Colonic mucosa (tissue), 4 donors: Measurements from ENCODE around the gene BAIAP3. TPM values are rescaled to one million over a fixed set of nuclear protein-coding genes. Genes with fewer than 3 reads are reported as not detected.

Experiments used
- DNase-seq: peaks from one replicate; pipeline ENCODE4 v3.0.0-alpha.2; 2020
- H3K27ac ChIP-seq: fragments of 200-600 bp; one replicate; pipeline ENCODE4 v1.8.0; 2021
- H3K27me3 ChIP-seq: fragments of 200-600 bp; one replicate; pipeline ENCODE4 v1.8.0; 2021
- H3K36me3 ChIP-seq: fragments of 200-600 bp; one replicate; pipeline ENCODE4 v1.8.0; 2021
- H3K4me1 ChIP-seq: fragments of 200-600 bp; one replicate; pipeline ENCODE4 v1.8.0; 2021; ENCODE audit warnings: mild to moderate bottlenecking
- H3K4me3 ChIP-seq: fragments of 200-600 bp; one replicate; pipeline ENCODE4 v1.8.0; 2021
- H3K9ac ChIP-seq, 2 donors: one replicate each; pipeline ENCODE4 v1.7.0; 2013; ENCODE audit warnings: control low read depth in 2 of 2, low read depth in 2 of 2, low read length in 2 of 2
- H3K9me3 ChIP-seq: fragments of 200-600 bp; one replicate; pipeline ENCODE4 v1.8.0; 2021
- intact Hi-C: fragments of 100-400 bp; cut with DNase I; formaldehyde crosslinking; loops from one replicate; pipeline ENCODE4 v1.14.1; 2022
- total RNA-seq, 2 donors: library from RNA; stranded (reverse); fragmentation: NEBNext Ultra II Directional in 1 of 2; extraction: Animal tissue kit (Norgen Biotek cat#: 25700) in 1 of 2; gene quantifications; one replicate each; pipeline ENCODE4 v1.2.1, GENCODE V29; 2021
- TF ChIP-seq, protein P1 (sequence below): fragments of 200-600 bp; IDR thresholded peaks from one replicate; pipeline ENCODE4 v1.8.0; 2022; ENCODE audit warnings: antibody characterized with exemption, mild to moderate bottlenecking
- donor health status: healthy.
- donor health status: DM: no; HTN: no; CAD: no.
- donor health status: DM: no; HTN: no; CAD: no.

Gene BAIAP3
- total RNA-seq, 2 donors from 2014 or later = 5.5 to 9.8 TPM

- H3K9me3 ChIP-seq = no peaks in the 10 kb centered on the region
- H3K27ac ChIP-seq = peak overlapping the region; percentile 29
- peak; percentile 65 for DNase-seq
- TF ChIP-seq, protein P1, sequence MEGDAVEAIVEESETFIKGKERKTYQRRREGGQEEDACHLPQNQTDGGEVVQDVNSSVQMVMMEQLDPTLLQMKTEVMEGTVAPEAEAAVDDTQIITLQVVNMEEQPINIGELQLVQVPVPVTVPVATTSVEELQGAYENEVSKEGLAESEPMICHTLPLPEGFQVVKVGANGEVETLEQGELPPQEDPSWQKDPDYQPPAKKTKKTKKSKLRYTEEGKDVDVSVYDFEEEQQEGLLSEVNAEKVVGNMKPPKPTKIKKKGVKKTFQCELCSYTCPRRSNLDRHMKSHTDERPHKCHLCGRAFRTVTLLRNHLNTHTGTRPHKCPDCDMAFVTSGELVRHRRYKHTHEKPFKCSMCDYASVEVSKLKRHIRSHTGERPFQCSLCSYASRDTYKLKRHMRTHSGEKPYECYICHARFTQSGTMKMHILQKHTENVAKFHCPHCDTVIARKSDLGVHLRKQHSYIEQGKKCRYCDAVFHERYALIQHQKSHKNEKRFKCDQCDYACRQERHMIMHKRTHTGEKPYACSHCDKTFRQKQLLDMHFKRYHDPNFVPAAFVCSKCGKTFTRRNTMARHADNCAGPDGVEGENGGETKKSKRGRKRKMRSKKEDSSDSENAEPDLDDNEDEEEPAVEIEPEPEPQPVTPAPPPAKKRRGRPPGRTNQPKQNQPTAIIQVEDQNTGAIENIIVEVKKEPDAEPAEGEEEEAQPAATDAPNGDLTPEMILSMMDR = no peak
- no peaks in the 10 kb centered on the region for H3K27me3 ChIP-seq
- H3K36me3 ChIP-seq = no peaks in the 10 kb centered on the region
- H3K9ac ChIP-seq = peak overlapping the region; percentile 79 to 92
- peaks cover 11% of the 10 kb centered on the region for H3K4me1 ChIP-seq
- intact Hi-C loops = no loop called here
- peak overlapping the region; percentile 75 for H3K4me3 ChIP-seq
Observed at GRCh38 chr16:1309888-1310831, 23.3 kb upstream of the BAIAP3 start.

- TF ChIP-seq, protein P1 = no peak
- Histone ChIP-seq H3K4me3 (peak overlapping the region; percentile 75), H3K36me3 (peaks cover 5% of the 10 kb centered on the region), H3K9ac (peak overlapping the region; percentile 79 to 92), H3K4me1 (peaks cover 11% of the 10 kb centered on the region), H3K27me3 (no peaks in the 10 kb centered on the region), H3K27ac (no peak overlapping the region), H3K9me3 (no peaks in the 10 kb centered on the region)
- intact Hi-C loops = no loop called here
- no peak for DNase-seq
Observed at GRCh38 chr16:1310832-1311200, 22.6 kb upstream of the BAIAP3 start.

DNA sequence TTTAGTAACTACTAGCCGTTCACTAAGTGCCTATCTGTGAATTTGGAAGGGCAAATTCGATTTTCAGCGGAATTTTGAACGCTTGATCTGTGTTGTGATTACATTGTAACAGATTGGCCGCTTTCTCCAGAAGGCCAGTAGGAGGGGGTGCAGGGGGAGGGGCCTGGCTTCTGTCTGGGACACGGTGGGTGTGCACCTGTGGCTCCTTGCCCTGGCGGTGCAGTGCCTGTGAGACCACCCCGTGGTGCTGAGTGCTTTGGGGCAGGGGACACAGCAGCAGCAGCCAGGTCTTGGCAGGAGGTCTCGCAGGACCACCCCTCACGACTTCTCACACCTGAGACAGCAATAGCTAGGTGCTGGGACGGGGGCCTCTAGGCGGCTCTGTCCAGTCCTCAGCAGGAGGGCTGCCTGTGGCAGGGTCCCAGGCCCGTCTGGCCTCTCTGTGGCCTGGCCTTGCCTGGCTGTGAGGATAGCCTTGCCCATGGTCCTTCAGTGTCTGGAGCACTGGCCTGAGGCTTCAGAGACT is 22.2 kb upstream of the BAIAP3 start:
- peak overlapping the region; percentile 68 to 92 for H3K9ac ChIP-seq
- intact Hi-C loops = no loop called here
- TF ChIP-seq, protein P1 = no peak
- H3K4me3 ChIP-seq = peak overlapping the region; percentile 75
- H3K27me3 ChIP-seq = no peaks in the 10 kb centered on the region
- peaks cover 11% of the 10 kb centered on the region for H3K4me1 ChIP-seq
- no peak overlapping the region for H3K27ac ChIP-seq
- no peaks in the 10 kb centered on the region for H3K9me3 ChIP-seq
- DNase-seq = no peak
- peaks cover 7% of the 10 kb centered on the region for H3K36me3 ChIP-seq

DNA sequence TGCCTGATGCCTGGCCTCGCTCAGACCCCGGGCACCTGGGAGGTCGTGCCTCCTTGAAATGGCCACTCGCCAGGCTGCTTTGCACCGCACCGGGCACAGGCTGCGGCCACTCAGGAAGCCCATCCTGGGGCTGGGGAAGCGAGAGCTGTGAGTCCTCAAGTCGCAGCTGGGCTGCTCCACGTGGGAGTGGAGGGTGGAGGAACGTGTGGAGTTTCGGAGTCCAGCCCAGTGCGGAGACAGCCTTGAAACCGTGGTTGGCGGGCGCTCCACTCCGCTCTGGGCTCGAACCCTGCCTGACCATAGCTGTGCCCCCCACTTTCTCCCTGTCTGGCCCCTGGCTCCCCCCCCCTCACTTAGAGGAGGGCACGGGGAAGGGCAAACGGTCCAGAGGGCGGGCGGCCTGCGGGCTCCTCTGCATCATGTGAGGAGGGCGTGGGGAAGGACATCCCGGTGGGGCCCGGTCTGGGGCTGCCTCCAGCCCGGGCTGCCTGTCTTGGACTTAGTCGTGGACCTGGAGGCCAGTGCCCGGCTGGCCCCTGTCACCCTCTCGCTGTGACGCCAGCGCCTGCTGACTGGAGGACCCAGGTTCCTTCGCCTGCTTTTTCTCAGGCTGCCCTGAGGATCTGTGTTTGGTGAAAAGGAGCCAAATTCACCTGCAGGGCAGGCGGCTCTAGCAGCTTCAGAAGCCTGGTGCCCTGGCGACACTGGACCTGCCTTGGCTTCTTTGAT is 21.5 kb upstream of the BAIAP3 start:
- Histone ChIP-seq H3K9ac (peak overlapping the region; percentile 68 to 92), H3K27me3 (no peaks in the 10 kb centered on the region), H3K27ac (no peak overlapping the region), H3K9me3 (no peaks in the 10 kb centered on the region), H3K4me3 (peak overlapping the region; percentile 75), H3K4me1 (peaks cover 11% of the 10 kb centered on the region), H3K36me3 (peaks cover 7% of the 10 kb centered on the region)
- DNase-seq = no peak
- TF ChIP-seq, protein P1 = no peak
- intact Hi-C loops = no loop called here

DNA sequence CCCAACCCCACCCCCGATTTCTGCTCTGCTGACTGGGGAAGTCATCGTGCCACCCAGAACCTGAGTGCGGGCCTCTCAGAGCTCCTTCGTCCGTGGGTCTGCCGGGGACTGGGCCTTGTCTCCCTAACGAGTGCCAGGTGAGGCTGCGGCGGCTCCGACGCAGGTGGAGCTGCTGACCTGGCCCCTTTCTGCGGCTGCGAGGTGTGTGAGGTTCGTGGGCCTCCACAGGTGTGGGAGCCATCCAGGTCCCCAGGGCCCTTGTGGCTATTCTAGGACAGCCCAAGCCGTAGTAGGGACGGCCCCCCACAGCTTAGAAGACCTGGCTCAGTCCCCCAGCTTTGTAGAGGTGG is 21.0 kb upstream of the BAIAP3 start:
- no peaks in the 10 kb centered on the region for H3K9me3 ChIP-seq
- no peak overlapping the region for H3K9ac ChIP-seq
- H3K27ac ChIP-seq = no peak overlapping the region
- peaks cover 11% of the 10 kb centered on the region for H3K4me1 ChIP-seq
- peaks cover 8% of the 10 kb centered on the region for H3K36me3 ChIP-seq
- TF ChIP-seq, protein P1 = no peak
- H3K4me3 ChIP-seq = no peak overlapping the region
- intact Hi-C loops = no loop called here
- H3K27me3 ChIP-seq = no peaks in the 10 kb centered on the region
- DNase-seq = no peak
